Peyer's patch (tissue), 4 donors: ENCODE data around the gene WDR86.

Experiments
- CTCF ChIP-seq, 6 experiments: fragments of 450-650 bp in 4 of 6; fragments of 200-600 bp in 2 of 6; sonication (generic) in 1 of 6; IDR thresholded peaks; one replicate each; pipeline ENCODE4 v1.5.1; 2017 to 2019; ENCODE audit warnings: antibody characterized with exemption in 6 of 6, mild to moderate bottlenecking in 3 of 6, moderate library complexity in 1 of 6
- POLR2A ChIP-seq, 2 donors: fragments of 450-650 bp; IDR thresholded peaks; one replicate each; pipeline ENCODE4 v1.5.1; 2017; ENCODE audit warnings: antibody characterized with exemption in 2 of 2, mild to moderate bottlenecking in 2 of 2, moderate library complexity in 2 of 2

DNA sequence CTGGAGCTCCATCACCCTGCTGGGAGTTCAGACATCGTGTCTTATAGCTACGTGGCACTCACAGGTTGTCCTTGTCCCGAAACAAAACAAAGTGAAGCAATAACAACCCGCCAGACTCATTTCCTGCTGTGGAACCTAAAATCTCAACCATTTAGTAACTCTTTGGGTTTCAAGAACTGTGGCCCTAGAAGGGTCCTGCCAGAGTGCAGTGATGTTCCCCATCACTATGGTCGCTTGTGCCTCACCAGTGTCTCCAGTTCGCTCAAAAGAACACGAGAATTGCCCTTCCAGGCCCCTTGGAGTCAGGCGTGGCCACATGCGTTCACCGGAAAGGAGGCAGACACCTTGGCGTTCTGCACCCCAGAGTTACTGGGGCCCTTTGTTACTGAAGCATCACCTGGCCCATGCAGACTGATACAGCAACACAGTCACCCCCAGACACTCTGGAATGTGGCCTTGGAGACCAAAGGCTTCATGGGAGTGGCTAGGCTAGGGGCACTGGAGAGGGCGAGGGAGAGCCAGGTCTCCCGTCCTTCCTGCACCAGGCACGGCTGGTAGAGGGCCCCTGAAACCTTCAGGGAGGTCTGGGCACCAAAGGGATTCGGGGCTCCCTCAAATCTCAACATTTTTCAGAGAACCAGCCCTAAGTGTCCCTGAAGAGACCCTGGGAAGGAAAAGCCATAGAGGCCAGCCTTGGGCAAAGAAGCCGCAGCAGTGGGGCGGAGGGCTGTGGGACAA lies 29.2 kb upstream of the WDR86 start:
- TF ChIP-seq CTCF (IDR thresholded peaks at IDR 0.05) (no peak), POLR2A (IDR thresholded peaks at IDR 0.05) (no peak)
